Measurements from ENCODE around the gene LRRC52. TPM values are rescaled to one million over a fixed set of nuclear protein-coding genes. Genes with fewer than 3 reads are reported as not detected.

LRRC52 gene
- total RNA-seq (2021; ENCODE audit: unreplicated experiment), result not detected
- not detected for polyA plus RNA-seq (2012; ENCODE audit: insufficient read length)
- Bru-seq, nascent RNA, result not detected
- not detected for BruChase-seq, experiment 1, labeled RNA remaining after a 2-hour chase
- BruChase-seq, experiment 2, labeled RNA remaining after a 6-hour chase, result not detected
- long read RNA-seq, result 0 reads

GRCh38 chr1:165543532-165544438 lies at the start of gene LRRC52:
Gene LRRC52, plus strand, starts transcription at chr1:165544000. Its CDS starts 297 bp downstream, at chr1:165544297.
- ChIA-PET POLR2A (no interaction called here), CTCF (no interaction called here)
- H3K4me3 ChIP-seq (ENCODE audit: low read depth in 2 of 2, low read length in 2 of 2), result no peak within 1 kb of the TSS
- DNase-seq (ENCODE audit: low read depth, low spot score), result no peak
- no peak within 1 kb of the TSS for H3K27ac ChIP-seq (ENCODE audit: low read length)
- no peak for TF ChIP-seq SIN3A (IDR thresholded peaks at IDR 0.05; ENCODE audit: borderline replicate concordance, insufficient read depth, low read depth, low read length)
- no peak for TF ChIP-seq REST (IDR thresholded peaks at IDR 0.05; ENCODE audit: insufficient read depth in 1 of 2, low read depth in 2 of 2, low read length in 1 of 2)
- TF ChIP-seq CTCF (IDR thresholded peaks at IDR 0.05), result no peak
- no peak for TF ChIP-seq TCF7L2 (IDR thresholded peaks at IDR 0.05; ENCODE audit: low read depth, low read length)
- TF ChIP-seq POLR2AphosphoS5 (IDR thresholded peaks at IDR 0.05; ENCODE audit: low read depth, low read length), result no peak
- H3K4me1 ChIP-seq (ENCODE audit: control insufficient read depth, insufficient read depth, low read length), result no peaks in the 10 kb centered on the region
- H3K36me3 ChIP-seq (ENCODE audit: control insufficient read depth, insufficient read depth, low read length), result no peaks in the 10 kb centered on the region
- in situ Hi-C loops (cut with HindIII; ENCODE audit: low pct_unique_long_range_greater_than_20kb, low sequenced_read_pairs) (no loop called here), intact Hi-C loops (cut with micrococcal nuclease; ENCODE audit: unreplicated experiment) (no loop called here)
- ATAC-seq, result no peak
- peaks cover 3% of the 10 kb centered on the region for H3K27me3 ChIP-seq (ENCODE audit: control insufficient read depth, insufficient read depth, low read length)
- BruUV-seq (replicated peaks), result no TSS peak
- H3K9me3 ChIP-seq (ENCODE audit: control insufficient read depth, insufficient read depth, low read depth, low read length), result no peaks in the 10 kb centered on the region

GRCh38 chr1:165494949-165495857 lies 48.6 kb upstream of the LRRC52 start:
- POLR2A ChIA-PET, result no interaction called here

More at GRCh38 chr1:165494949-165495857, 48.6 kb upstream of the LRRC52 start:
- CTCF ChIA-PET, result interaction anchor here (0.6 kb wide), 1 partner anchor 99 kb away, joined by 3 read pairs; no protein-coding TSS in a partner anchor
- H3K36me3 ChIP-seq (ENCODE audit: control insufficient read depth, insufficient read depth, low read length), result no peaks in the 10 kb centered on the region
- no peak overlapping the region for H3K27ac ChIP-seq (ENCODE audit: low read length)
- intact Hi-C loops (cut with micrococcal nuclease; ENCODE audit: unreplicated experiment), result no loop called here
- H3K4me1 ChIP-seq (ENCODE audit: control insufficient read depth, insufficient read depth, low read length), result no peaks in the 10 kb centered on the region
- ATAC-seq (no peak), DNase-seq (ENCODE audit: low read depth, low spot score) (no peak)
- no peak for TF ChIP-seq SIN3A (IDR thresholded peaks at IDR 0.05; ENCODE audit: borderline replicate concordance, insufficient read depth, low read depth, low read length)
- TF ChIP-seq CTCF (IDR thresholded peaks at IDR 0.05), result no peak
- TF ChIP-seq POLR2AphosphoS5 (IDR thresholded peaks at IDR 0.05; ENCODE audit: low read depth, low read length), result no peak
- TF ChIP-seq TCF7L2 (IDR thresholded peaks at IDR 0.05; ENCODE audit: low read depth, low read length), result no peak
- no peak for TF ChIP-seq REST (IDR thresholded peaks at IDR 0.05; ENCODE audit: insufficient read depth in 1 of 2, low read depth in 2 of 2, low read length in 1 of 2)
- no peaks in the 10 kb centered on the region for H3K27me3 ChIP-seq (ENCODE audit: control insufficient read depth, insufficient read depth, low read length)
- no TSS peak for BruUV-seq (replicated peaks)
- H3K4me3 ChIP-seq (ENCODE audit: low read depth in 2 of 2, low read length in 2 of 2), result no peak overlapping the region
- no peaks in the 10 kb centered on the region for H3K9me3 ChIP-seq (ENCODE audit: control insufficient read depth, insufficient read depth, low read depth, low read length)
- in situ Hi-C loops (cut with HindIII; ENCODE audit: low pct_unique_long_range_greater_than_20kb, low sequenced_read_pairs), result no loop called here
